Measurements from ENCODE around the gene SMIM3.

GRCh38 chr5:150791536-150791935 lies 13.0 kb downstream of the SMIM3 start:
- TF ChIP-seq TCF4 (CRISPR knock-in tag; IDR thresholded peaks at IDR 0.05; ENCODE audit: borderline replicate concordance) = no peak
- no peak for TF ChIP-seq PPARA (CRISPR knock-in tag; IDR thresholded peaks at IDR 0.05; ENCODE audit: borderline replicate concordance)
- TF ChIP-seq, protein P1, sequence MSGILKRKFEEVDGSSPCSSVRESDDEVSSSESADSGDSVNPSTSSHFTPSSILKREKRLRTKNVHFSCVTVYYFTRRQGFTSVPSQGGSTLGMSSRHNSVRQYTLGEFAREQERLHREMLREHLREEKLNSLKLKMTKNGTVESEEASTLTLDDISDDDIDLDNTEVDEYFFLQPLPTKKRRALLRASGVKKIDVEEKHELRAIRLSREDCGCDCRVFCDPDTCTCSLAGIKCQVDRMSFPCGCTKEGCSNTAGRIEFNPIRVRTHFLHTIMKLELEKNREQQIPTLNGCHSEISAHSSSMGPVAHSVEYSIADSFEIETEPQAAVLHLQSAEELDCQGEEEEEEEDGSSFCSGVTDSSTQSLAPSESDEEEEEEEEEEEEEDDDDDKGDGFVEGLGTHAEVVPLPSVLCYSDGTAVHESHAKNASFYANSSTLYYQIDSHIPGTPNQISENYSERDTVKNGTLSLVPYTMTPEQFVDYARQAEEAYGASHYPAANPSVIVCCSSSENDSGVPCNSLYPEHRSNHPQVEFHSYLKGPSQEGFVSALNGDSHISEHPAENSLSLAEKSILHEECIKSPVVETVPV (CRISPR knock-in tag; IDR thresholded peaks at IDR 0.05) = no peak
- no peak for TF ChIP-seq OSR1 (CRISPR knock-in tag; IDR thresholded peaks at IDR 0.05)
- TF ChIP-seq PATZ1 (CRISPR knock-in tag; IDR thresholded peaks at IDR 0.05; ENCODE audit: borderline replicate concordance) = no peak
- no peak for TF ChIP-seq POU6F1 (CRISPR knock-in tag; IDR thresholded peaks at IDR 0.05; ENCODE audit: borderline replicate concordance, low read depth)
- no peak for TF ChIP-seq TSHZ2 (CRISPR knock-in tag; IDR thresholded peaks at IDR 0.05)
- no peak for TF ChIP-seq RARB (CRISPR knock-in tag; IDR thresholded peaks at IDR 0.05)
- no peak for TF ChIP-seq ARNTL (CRISPR knock-in tag; IDR thresholded peaks at IDR 0.05; ENCODE audit: borderline replicate concordance, low read depth)
- no peak for TF ChIP-seq ZNF565 (CRISPR knock-in tag; conservative IDR thresholded peaks at IDR 0.05; ENCODE audit: low read depth)
- TF ChIP-seq ZFP3 (CRISPR knock-in tag; IDR thresholded peaks at IDR 0.05) = no peak
